GM12892 (cell line): ENCODE results near the gene BMPR2.

Experiments used
- POLR2A ChIP-seq: IDR thresholded peaks from 2 replicates; pipeline ENCODE4 v1.6.1; 2011; ENCODE audit warnings: low read depth, low read length, control low read depth
- POLR2AphosphoS5 ChIP-seq: IDR thresholded peaks from 2 replicates; pipeline ENCODE4 v1.6.1; 2011; ENCODE audit warnings: low read depth, low read length, control low read depth
- TAF1 ChIP-seq: IDR thresholded peaks from 2 replicates; pipeline ENCODE4 v1.6.1; 2011; ENCODE audit warnings: low read depth, mild to moderate bottlenecking, control low read depth, low read length, borderline replicate concordance

GRCh38 chr2:202545523-202545922, 169.4 kb downstream of the BMPR2 start:
- no peak for TF ChIP-seq POLR2A
- TF ChIP-seq TAF1 = no peak
- TF ChIP-seq POLR2AphosphoS5 = no peak
